COR-L47 (cell line): Measurements from ENCODE around the gene CLEC18C.
"Not testable (repeated sequence)": the region's sequence is repeated elsewhere in the genome, so short reads cannot be mapped to it uniquely, and the experiment has no call there.

Experiments used
- DNase-seq: peaks from one replicate; lab custom pipeline; 2025; lab: John Stamatoyannopoulos, UW

Gene CLEC18C

GRCh38 chr16:70206382-70206781 is 32.8 kb downstream of the CLEC18C start:
- DNase-seq: not testable (repeated sequence)

GRCh38 chr16:70218586-70218985 is 45.0 kb downstream of the CLEC18C start:
- not testable (repeated sequence) for DNase-seq

- not testable (repeated sequence) for DNase-seq
These were observed 49.0 kb downstream of the CLEC18C start for GRCh38 chr16:70222574-70222973.

- DNase-seq: not testable (repeated sequence)
These were observed 49.6 kb downstream of the CLEC18C start for GRCh38 chr16:70223216-70223615.

GRCh38 chr16:70223971-70224513 is 50.5 kb downstream of the CLEC18C start:
- DNase-seq: not testable (repeated sequence)

GRCh38 chr16:70224645-70225044 is 51.1 kb downstream of the CLEC18C start:
- DNase-seq: not testable (repeated sequence)

- not testable (repeated sequence) for DNase-seq
These were observed 51.8 kb downstream of the CLEC18C start for GRCh38 chr16:70225430-70225829.

GRCh38 chr16:70226024-70226423 is 52.4 kb downstream of the CLEC18C start:
- not testable (repeated sequence) for DNase-seq

GRCh38 chr16:70231831-70232230 is 58.2 kb downstream of the CLEC18C start:
- not testable (repeated sequence) for DNase-seq
